KOPT-K1 (cell line): ENCODE data around the gene SLC16A6.

Experiments
- H3K27ac ChIP-seq: fragments of 200-600 bp; sonication (generic); 2 replicates; pipeline ENCODE4 v1.5.1; 2016; ENCODE audit warnings: antibody characterized with exemption, mild to moderate bottlenecking, low read depth, low read length; ENCODE audit not compliant: poor library complexity, severe bottlenecking
- H3K36me3 ChIP-seq: fragments of 200-600 bp; sonication (generic); 2 replicates; pipeline ENCODE4 v1.5.1; 2017; ENCODE audit warnings: antibody characterized with exemption, mild to moderate bottlenecking, low read length, moderate library complexity; ENCODE audit not compliant: insufficient read depth
- H3K9me3 ChIP-seq: fragments of 200-600 bp; sonication (generic); 2 replicates; pipeline ENCODE4 v1.5.1; 2017; ENCODE audit warnings: antibody characterized with exemption, low read length, mild to moderate bottlenecking; ENCODE audit not compliant: insufficient read depth, poor library complexity, severe bottlenecking

Gene SLC16A6

DNA sequence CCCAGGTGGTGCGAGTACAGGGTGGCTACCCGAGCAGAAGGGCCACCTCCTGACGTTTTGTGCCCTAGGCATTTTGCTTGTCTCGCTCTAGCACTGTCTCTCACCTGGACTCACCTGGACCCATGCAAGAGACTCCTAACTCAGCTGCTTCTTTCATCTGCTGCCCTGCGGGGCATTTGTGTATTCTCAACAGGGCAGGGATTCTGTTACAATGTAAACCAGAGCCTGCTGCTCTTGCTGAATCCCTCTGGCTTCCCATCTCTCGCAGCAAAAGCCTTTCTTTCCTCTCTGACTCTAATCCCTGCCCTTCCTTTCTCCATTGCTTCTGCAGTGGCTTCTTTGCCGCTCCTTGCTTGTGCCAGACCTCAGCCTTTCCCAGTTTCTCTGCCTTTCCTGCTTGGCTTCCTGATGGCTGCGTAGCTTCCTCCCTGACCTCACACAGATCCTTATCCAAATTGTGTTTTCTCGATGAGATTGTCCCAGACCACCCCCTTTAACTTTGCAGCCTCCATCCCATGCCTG, 10.6 kb upstream of the SLC16A6 start:
- no peak overlapping the region for H3K27ac ChIP-seq
- no peaks in the 10 kb centered on the region for H3K36me3 ChIP-seq
- peaks cover 3% of the 10 kb centered on the region for H3K9me3 ChIP-seq

DNA sequence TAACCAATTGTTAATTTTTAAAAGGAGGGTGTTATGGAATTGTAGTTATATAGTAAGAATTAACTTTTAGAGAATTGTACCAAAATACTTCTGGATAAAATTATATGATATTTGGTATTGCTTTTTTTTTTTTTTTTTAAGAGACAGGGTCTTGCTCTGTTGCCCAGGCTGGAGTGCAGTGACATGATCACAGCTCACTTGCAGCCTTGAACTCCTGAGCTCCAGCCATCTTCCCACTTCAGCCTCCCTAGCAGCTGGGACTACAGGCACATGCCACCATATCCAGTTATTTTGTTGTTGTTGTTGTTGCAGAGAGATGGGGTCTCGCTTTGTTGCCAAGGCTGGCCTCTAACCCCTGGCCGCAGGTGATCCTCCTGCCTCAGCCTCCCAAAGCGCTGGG, 8.9 kb upstream of the SLC16A6 start:
- Histone ChIP-seq H3K9me3 (peaks cover 3% of the 10 kb centered on the region), H3K36me3 (no peaks in the 10 kb centered on the region), H3K27ac (no peak overlapping the region)

DNA sequence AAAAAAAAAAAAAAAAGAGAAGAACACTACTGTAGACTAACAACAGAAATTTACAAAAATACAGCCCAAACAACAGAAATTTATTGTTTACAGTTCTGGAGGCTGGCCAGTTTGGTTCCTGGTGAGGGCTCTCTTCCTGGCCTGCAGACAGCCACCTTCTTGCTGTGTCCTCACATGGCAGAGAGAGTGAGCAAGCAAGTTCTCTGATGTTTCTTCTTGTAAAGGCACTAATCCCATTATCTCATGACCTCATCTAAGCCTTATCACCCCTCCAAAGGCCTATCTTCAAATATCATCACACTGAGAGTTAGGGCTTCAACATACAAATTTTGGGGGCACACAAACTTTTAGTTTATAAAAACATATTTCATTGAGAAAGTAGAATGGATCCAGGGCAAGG, 7.7 kb upstream of the SLC16A6 start:
- peaks cover 3% of the 10 kb centered on the region for H3K9me3 ChIP-seq
- no peak overlapping the region for H3K27ac ChIP-seq
- H3K36me3 ChIP-seq: no peaks in the 10 kb centered on the region

DNA sequence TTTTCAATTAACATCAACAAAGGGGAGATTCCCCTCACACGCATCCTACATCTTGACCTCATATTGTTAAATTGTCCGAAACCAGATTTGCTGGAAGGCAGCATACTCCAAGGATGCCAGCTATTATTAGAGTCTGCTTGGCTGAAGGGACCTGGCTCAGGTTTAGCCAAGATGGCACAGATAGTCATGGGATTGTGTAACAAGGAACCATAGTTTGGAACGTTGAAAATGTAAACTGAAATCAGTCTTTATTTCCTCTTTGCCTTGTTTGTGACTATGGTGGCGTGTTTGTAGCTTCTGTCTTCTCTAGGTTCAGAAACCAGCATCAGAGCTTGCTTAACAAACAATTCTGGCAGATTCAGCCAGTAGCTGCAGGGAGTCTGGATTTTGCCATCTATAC, 6.3 kb upstream of the SLC16A6 start:
- Histone ChIP-seq H3K9me3 (peaks cover 3% of the 10 kb centered on the region), H3K27ac (peak overlapping the region; percentile 30), H3K36me3 (no peaks in the 10 kb centered on the region)

DNA sequence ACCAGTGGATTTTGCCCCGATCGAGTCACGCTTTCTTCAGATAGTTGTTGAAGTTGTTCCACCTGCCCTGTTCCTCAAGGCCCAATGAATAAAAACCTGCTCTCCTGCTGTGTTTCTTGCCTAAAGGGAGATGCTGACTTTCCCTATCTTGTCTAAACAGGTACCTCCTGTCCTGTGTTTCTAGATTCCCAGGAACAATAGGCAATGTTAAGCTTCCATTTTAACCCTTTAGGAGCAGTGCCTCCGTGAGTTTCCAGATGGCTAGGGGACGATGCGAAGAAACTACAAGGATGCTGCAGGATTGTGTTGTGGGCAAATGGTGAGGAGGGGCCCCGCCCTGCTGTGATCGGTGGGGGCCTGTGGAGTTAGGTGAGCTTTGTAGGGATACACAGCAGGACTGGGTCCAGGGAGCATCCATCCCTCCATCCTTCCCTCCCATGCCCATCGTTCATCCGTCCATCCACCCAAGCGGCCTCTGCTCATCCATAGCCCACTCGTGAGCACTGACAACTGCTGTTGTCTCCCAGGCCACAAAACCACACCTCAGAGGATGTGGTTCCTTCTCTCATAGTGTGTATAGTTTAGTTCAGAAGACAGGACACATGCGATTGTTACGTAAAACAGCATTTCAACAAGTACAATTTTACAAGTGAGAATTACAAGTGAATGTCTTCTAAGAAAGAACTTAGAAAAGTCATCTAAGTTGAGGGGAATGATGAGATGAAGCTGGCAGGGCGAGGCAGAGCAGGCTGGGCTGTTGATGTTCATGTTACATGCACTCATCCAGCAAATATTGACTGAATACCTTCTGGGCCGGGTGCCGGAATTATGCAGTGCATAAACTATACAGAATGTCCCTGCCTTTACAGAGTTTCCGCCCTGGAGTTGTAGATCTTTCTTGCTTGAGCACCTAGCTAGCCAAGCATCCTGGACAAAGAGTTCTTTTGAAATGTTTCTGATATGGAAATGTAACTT, 5.6 kb upstream of the SLC16A6 start:
- H3K27ac ChIP-seq: peak overlapping the region; percentile 30
- peaks cover 3% of the 10 kb centered on the region for H3K9me3 ChIP-seq
- no peaks in the 10 kb centered on the region for H3K36me3 ChIP-seq

DNA sequence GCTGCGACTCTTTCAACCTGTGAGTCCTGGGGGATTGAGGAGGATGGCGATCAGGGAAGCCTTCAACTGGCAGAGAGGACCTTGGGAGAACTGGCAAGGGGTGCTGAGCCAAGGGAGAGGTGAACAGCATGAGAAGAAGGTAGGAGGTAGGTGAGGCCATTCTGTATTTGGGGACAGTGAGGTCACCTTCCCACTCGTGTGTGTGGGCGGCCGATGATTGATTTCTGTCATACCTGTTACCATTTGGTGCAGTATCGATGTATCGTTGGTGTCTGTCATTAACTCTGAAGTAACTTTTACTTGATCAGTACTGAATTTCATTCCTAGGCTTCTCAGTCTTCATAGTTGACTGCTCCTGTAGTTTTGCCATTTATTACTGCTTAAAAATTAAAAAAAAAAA, 4.2 kb upstream of the SLC16A6 start:
- Histone ChIP-seq H3K27ac (no peak overlapping the region), H3K36me3 (no peaks in the 10 kb centered on the region), H3K9me3 (peaks cover 3% of the 10 kb centered on the region)

DNA sequence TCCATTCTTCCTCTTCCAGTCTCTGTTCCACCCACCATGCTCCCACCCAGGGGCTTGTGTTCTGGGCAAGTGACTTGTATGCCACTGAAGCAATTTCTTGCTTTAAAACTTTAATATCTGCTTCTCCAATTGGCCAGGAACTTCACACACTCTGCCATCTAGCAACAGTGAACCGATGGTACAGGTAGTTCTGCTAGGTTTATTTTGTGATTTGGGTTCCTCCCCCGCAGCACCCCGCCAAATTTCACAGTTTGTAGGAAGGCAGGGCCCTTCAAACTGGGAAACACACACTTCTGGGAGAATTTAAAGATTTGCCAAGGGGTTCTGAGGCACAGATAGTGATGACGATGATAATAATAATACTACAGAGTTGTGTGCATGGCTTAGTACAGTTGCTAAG, 3.7 kb upstream of the SLC16A6 start:
- Histone ChIP-seq H3K36me3 (no peaks in the 10 kb centered on the region), H3K9me3 (peaks cover 3% of the 10 kb centered on the region), H3K27ac (no peak overlapping the region)

DNA sequence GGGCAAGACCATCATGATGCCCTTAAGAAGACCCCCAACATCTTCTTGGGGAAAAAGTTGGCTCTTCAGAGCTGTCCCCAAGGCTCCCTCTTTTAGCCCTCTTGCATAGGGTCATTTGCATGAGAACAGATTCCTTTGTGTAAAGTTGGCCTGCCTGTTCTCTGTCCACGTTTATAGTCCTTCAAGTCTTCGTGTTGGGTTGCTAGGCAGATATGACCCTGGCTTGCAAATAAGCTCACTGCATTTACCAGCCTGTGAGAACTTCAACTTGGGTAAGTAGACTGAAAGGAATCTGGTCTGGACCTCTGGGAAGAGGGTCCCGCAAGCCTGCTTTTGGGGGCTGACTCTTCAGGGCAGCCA, 3.2 kb upstream of the SLC16A6 start:
- no peak overlapping the region for H3K27ac ChIP-seq
- peaks cover 3% of the 10 kb centered on the region for H3K9me3 ChIP-seq
- H3K36me3 ChIP-seq: no peaks in the 10 kb centered on the region

DNA sequence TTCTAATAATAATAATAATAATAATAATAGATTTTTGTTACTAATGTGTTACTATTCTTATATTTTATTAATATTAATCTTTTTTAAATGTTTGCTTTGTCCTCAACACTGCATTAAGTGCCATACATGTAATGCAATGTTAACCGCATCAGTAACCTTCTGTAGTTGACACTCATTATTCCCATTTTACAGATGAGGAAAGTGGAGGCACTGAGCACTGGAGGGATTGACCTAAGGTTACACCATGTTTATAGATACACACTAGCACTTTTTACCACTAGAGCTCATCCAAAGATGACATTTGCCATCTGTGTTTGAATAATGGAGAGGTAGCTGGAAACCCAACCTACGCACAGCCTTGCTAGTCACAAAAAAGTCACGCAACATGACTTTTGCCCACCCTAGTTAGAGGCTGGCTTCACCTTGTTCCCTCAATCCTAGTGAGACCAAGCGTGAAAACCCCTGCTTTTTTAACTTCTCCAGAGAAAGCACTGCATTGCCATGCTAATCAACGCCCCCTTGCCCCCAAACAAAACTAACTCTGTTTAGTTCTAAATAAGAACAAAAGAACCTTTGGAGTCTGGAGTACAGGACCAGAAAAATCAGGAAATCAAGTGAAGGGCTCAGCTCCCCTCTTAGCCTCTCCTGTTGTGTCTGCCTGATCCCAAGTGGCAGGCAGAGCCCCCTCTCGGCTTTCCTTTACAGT, 2.7 kb upstream of the SLC16A6 start:
- peaks cover 3% of the 10 kb centered on the region for H3K9me3 ChIP-seq
- H3K27ac ChIP-seq: no peak overlapping the region
- no peaks in the 10 kb centered on the region for H3K36me3 ChIP-seq

DNA sequence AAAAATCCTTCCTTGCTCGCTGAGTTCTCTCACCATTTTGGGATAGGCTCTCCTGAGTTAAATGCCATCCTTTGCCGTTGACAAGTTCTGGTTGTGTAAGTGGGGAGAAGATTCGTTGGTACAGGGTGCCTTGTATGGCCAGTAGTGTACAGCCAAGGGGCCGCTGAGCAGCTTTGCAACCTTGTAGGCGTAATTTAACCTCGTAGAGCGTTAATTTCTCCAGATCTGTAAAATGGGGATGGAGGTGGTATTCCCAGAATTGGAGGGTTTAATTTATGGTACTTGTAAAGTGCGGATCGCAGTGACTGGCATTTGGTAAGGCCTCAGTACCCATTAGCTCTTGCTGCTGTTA, 1.7 kb upstream of the SLC16A6 start:
- Histone ChIP-seq H3K9me3 (no peaks in the 10 kb centered on the region), H3K36me3 (no peaks in the 10 kb centered on the region), H3K27ac (peak overlapping the region; percentile 96)

DNA sequence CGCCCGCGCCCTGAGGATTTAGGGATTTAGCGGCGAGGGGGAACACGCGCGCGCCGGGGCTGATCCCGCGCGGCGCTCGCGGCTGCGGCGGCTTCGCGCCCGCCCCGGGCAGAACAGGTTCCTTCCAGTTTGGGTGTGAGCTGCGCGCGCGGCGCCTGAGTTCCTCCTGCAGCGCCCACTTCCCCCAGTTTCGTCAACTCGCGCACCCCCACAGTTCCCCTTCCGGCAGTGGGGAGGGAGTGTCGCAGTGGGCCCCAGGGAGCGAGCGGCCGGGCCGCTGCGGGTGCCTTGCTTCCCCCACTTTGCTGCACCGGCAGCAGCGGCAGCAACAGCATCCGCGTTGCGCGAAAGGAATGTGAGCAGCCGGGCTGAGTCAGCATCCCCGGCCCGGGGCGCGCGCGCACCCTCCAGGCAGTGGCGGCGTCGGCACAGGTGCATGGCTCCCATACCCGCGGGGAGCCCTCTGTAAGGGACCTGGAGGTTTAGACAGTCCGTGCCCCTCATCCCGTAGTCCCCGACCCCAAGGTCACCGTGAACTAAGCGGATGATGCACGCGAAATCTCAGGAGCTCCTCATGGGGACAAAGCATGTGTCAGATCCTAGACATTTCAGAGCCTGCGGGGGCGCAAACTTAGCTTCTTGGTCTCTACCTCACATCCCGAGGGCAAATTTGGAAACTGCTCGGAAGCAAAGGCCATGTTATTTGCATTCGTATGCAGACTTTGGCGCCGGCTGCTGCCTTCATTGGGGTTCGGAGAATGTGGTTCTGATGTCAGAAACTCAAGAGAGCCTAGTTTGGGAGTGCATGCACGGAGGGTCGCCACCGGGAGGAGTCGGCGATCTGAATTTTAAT, 1.1 kb upstream of the SLC16A6 start:
- H3K36me3 ChIP-seq: no peaks in the 10 kb centered on the region
- no peaks in the 10 kb centered on the region for H3K9me3 ChIP-seq
- peak overlapping the region; percentile 96 for H3K27ac ChIP-seq

DNA sequence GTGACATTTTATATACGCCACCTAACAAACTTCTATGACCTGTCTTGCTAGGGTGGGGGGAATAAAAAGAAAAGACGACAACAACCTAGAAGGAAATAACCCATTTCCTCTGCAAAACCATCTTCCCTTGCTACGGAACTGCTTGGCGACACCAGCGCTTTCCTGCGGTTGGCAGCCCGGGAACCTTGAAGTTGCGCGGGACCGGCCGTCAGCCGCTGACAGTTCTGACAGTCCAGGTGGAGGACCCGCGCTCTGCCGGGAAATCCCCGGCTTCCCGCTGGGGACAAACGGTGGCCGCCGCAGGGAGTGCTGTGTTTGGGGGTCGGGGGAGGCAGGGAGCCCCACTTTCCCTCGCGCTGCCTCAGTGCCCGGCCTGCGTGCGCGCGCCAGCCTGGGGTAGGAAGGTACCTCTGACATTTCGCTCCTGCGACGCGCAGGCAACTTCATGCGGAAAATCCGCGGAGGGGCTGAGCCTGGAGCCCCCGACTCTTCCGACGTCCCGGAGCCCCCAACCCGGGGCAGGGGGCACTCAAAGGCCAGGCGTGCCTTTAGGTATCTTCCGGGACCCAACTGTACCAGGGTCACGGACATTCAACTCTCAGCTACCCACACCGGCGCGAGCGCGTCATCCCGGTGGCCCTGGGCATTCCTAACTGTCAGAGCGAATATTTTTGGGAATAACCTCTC, 516 bp downstream of the SLC16A6 start:
- no peaks in the 10 kb centered on the region for H3K36me3 ChIP-seq
- no peaks in the 10 kb centered on the region for H3K9me3 ChIP-seq
- peak overlapping the region; percentile 96 for H3K27ac ChIP-seq

DNA sequence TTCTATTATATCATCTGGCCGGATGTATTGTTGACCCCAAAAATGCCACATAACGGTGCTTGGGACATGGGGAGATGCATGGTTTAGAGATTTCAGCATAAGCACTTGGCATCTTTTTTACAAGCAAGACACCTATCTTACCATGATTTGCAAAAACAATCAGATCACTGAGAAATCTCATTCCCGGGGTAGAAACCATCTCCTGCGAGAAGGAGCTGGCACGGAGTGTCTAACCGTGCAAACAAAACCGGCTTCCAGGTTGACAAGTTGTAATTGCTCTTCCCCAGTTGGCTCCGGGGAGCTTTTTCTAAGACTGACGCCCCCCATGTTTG, 1.0 kb downstream of the SLC16A6 start:
- Histone ChIP-seq H3K9me3 (no peaks in the 10 kb centered on the region), H3K36me3 (no peaks in the 10 kb centered on the region; the same call in 1 of the 2 replicates), H3K27ac (peak overlapping the region; percentile 96)

DNA sequence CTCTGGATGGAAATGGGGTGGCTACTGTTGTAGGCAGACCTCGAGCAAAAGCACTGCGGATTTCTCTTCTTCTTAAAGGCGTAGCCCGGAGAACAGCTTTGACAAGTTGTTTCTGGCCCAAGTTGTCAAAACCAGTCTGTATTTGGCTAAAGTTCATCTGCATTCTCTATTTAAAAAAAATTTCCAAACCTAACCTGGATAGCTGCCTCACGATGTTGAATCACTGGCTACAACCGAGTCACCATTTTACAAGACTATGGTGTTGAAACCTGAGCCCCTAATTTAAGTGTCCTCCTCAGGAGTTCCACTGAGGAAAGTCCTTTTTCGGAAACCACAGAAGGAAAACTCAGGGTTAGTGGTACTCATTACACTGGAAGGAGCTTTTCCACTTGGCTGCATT, 1.5 kb downstream of the SLC16A6 start:
- H3K36me3 ChIP-seq: no peaks in the 10 kb centered on the region; the same call in 1 of the 2 replicates
- H3K9me3 ChIP-seq: no peaks in the 10 kb centered on the region
- peak overlapping the region; percentile 96 for H3K27ac ChIP-seq
